HuH-7.5 (cell line): ENCODE data around the gene ZNF593OS.

Experiments used
- DNase-seq: peaks from one replicate; pipeline ENCODE4 v3.0.0; 2011; ENCODE audit warnings: low spot score

ZNF593OS gene

DNA sequence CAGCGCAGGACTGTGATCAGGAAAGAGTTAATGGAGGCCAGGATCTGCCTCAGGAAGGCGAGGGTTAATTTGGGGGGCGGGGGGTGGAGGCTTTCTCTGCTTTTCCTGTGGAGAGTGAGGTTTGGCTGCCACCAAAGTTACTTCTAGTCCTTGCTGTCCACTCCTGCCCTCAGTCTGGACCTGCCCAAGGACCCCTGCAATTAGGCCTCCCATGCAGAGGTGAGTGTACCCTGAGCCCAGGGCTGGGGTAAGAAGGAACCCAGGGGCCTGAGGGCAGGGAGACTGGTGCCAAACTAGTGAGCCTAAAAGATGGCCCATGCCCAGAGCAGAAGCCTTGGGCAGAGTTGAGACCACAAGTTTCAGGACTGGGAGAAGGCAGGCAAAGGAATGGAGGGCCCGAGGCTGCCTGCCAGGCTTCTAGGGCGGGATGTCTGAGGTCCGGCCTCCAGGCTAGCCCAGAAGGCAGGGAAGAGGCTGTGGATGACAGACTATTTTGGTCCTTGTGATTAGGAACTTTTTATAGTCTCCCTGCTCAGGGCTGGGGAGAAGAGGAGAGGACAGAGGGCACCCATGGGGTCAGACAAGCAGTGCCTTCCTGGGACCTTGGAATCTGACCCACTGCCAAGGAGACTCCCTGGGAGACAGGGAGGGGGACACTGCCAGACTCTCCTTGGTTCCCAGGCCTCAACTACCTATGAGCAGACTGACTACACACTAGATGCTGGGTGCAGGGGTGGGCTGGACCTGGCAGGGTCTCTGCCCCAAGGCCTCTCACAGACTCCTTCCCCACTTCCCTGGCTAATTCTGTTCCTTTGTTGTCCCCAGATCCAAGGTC, 12.5 kb downstream of the ZNF593OS start, which contains the start of gene FAM110D:
Gene FAM110D, plus strand, starts transcription at position 172 of the 835 bp plus-strand sequence. CDS start 2,213 bp downstream, outside the sequence.
- DNase-seq = no peak

DNA sequence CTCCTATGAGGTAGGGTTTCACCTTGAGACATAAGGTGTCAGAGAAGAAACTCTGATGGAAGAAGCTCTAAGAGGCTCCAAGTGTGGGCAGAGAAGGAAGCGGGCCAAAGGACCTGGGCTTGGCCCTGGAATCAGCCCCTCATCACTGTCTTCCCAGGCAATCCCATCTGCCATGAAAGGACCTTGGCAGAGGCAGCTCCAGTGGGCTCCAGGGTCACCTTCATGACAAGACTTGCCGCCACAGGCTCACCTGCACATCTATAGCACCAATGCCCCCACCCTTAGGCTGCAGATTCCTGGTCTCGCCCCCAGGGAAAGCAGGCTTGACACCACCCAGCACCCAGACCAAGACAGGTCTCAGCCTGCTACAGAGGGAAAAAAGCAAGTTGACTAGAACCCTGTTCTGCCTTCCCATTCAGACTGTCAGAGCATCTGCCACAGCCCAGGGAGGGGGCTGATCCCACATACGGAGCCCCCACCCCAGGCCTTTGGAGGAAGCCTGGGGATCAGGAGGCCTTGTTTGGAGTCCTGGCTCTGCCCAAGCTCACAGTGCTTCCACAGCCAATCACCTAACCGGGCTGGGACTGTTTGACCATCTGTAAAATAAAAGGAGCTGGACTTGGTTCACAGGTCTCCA, 13.2 kb downstream of the ZNF593OS start:
- DNase-seq = no peak

DNA sequence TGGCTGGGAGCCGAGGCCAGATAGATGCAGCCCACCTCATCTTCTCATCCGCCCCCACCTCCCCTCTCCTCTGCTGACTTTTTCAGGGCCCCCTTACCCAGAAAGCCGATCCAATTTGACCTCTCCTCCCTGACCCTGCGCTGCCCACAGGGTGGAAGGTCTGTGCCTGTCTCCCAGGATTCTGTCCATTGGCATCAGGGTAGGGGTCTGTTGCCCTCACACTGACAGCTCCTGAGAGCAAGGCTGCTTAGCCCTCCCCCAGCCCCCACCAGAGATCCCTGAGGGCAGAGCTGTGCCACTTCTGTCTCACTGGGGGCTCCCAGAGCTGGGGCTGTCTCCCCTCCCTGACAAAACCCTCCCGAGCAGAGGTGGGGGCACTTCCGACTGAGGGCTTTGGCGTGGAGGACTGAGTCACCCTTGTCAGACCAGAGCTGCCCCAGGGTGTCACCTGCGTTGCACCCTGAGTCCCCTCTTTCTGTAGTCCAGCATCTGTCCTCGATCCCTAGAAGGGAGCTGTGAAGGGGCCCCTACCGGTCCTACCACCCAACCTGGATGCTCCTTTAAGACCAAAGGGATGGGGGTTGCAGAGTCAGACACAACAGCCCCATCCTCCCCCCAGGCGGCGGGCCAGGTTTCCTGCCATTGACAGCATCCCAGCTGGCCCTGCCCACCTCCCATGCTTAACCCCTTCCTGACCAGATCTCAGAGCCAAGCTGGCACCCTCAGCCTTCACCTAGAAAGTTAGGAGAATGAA, 15.2 kb downstream of the ZNF593OS start:
- no peak for DNase-seq

DNA sequence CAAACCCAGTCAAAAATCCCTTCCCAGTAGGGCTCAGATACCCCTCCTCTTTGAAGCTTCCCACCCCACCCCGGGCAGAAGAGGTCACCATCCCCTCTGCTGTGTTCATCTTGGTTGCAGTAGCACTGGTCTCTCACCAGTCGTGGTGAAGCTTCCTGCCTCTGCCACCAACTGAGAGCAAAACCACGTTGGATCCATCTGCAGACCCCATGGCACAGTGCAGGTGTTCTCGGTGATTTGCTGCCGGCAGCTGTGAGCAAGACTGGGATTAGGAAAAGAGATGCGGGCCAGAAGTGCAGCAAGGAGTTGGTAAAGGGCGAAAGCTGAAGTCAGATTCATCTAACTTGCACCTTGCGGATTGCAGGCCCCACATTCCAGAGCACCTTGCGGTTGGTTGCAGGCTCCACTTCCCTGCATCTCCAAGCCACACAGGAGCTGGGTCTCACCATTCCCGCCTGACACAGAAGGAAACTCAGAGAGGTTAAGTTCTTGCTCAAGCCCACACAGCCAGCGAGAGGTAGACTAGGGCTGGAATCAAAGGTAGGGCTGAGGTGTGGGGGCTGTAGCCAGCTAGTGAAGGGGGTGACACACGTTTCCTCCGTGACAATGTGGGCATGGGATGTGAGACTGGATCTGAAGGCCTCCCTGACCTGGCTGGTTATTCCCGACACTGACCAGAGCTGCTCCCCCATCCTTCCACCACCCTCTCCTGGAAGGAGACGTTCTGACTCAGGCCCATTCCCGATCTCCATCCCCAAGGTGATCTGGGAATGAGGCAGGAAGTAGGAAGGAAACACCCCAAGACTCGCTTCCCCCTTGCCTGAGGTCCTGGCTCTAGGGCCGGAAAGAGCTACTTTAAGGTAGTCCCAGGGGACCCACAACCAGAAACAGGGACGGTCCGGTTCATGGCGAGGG, 16.0 kb downstream of the ZNF593OS start:
- DNase-seq = no peak

DNA sequence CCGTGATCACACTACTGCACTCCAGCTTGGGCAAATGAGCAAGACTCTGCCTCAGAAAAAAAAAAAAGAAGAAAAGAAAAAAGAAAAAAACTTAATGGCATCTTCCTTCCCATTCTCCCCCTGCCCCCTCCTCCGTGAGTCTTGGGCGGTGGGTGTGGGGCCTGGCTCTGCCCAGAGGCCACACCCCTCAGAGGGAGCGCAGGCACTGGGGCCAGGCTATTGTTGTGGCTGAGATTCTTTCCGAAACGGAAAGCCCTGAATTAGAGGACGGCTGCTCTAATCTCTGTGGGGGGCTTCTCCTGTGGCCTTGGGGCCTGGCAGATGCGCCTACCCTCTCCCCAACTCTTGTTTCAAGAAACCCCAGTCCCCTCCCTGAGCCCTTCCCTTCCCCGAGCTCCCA, 16.9 kb downstream of the ZNF593OS start:
- no peak for DNase-seq

DNA sequence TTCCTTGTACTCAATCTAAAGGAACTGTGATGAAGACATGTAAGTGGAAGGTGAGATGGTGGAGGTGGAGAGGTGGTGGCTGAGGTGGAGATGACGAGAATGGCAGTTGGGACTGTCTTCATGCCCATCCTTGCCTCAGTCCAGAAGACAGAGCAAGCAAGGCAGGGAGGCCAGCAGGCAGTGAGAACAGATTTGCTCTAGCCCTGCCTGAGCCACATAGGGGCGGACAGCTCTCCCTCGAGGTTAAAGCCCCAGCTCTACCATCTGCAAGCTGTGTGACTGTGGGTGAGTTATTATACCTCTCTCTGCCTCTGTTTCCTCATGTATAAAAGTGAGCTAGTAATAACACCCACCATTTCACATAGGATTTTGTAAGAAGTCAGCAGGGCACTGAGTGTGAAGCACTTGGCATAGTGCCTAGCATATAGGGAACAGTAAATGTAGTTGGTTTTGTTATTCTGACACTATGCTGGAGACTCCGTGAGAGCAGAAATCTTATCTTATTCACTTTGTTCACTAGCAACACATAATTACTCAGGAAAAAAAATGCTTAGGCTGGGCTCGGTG, 17.6 kb downstream of the ZNF593OS start:
- no peak for DNase-seq

DNA sequence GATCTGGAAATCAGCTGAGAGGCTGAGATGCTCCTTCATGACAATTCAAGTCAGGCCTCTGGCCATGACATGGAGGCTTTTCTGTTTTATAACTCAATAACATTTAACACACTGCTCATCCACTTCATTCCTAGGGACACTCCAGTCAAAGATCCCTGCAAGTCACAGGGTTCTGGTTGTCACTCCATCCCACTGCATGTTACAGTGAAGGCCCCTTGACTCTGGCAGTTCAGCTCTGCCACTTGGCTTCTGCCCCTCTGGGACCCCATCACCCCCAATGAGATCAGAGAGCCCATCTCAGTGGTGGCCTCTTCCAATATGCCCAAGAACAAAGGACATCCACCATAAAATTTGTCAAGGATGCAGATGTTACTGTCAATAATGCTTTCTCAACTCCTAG, 22.7 kb downstream of the ZNF593OS start:
- DNase-seq = no peak

DNA sequence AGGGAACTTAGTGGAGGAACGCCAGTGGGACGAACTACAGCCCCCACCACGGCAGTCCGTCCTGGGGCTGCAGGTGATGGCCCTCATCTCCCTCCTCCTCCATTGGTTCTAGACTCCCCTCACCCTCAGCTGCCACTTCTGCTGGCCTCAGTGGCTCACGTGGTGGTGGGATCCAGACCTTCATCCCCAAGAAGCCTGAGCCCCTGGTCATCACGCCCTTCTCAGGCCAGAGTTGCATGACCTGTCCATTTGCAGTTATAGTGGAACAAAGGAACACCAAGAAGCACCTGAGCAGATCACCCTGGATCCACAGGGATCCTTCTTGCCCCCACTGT, 25.7 kb downstream of the ZNF593OS start:
- no peak for DNase-seq

DNA sequence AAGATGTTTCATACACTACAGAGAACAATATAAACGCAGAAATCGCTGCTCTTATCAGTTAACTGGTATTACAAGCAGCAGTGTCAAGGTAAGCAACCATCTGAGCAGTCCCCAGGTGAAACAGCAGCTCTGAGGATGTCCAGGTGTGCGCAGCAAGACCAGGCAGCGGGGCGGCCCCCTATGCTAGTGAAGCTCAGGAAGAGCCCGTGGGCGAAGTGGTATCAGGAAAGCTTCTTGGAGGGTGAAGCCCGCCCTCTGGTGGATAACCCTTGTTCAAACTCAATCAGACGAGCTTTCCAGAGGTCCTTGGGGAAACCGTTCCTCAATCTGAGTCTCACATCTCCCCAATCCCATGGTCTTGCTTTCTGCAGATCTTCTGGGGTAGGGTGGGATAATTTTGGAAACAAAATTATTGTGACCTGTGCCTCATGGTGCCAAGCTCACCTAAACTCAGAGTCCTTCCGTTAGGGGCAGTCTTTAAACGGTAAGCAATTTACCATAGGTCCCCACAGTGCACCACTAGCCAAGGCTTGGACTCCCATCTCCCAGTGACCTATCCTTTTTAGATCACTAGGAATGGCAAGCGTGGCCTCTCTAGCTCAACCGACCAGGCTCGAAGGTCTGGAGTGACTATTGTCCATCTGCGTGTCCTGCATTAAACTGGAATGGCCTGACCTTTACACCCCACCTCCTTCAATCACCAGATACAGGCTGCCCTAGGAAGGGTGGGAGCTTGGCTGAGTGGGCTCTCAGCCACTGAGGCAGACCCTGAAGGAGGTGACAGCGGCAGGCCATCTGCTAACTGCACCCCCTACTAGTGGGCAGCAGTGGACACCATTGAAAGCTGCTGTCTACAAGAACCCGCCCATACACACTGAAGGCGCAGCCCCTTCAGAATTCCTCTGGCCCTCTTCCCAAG, 26.3 kb downstream of the ZNF593OS start:
- peak; percentile 45 for DNase-seq

DNA sequence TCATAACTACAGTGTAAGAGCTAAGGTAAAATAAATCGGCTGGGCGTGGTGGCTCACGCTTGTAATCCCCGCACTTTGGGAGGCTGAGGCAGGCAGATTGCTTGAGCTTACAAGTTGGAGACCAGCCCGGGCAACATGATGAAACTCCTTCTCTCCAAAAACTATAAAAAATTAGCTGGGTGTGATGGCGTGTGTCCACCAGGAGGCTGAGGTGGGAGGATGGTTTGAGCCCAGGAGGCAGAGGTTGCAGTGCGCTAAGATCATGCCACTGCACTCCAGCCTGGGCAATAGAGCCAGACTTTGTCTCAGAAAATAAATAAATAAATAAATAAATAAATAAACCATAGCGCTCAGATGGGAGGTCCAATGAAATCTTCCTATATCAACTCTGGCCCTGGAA, 29.5 kb downstream of the ZNF593OS start:
- DNase-seq = no peak

DNA sequence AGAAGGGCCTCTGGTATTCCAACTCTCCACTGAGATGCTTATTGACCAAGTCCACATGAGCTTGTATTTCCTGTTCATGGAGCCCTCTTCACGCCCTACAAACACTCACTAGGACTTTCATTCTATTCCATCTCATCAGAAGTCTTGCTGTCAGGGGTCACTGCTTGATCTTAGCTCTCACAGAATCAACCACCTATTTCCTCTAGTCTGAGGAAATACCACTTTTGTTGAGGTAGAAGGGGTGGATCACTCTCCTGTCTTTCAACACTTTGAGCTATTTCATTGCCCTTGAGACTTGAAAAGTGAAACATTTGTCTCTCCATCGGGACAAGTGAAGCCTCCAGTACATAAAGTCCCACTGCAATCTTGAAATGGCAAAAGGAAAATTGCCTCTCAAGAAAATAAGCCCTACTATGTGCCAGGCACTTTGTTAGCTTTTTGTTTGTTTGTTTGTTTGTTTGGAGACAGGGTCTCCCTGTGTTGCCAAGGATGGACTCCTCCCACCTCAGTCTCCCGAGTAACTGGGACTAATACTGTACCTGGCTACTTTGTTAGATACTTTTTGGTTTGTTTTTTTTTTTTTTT, 32.6 kb downstream of the ZNF593OS start:
- DNase-seq = no peak

DNA sequence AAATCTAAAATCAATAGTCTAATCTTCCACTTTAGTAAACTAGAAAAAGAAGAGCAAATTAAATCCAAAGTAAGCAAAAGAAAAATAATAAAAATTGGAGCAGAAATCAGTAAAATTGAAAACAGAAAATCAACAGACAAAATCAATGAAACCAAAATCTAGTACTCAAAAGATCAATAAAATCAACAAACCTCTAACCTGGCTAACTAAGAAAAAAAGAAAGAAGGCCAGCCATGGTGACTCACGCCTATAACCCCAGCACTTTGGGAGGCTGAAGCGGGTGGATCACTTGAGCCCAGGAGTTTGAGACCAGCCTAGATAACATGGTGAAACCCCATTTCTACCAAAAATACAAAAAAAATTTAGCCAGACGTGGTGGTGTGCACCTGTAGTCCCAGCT, 37.2 kb downstream of the ZNF593OS start:
- no peak for DNase-seq

DNA sequence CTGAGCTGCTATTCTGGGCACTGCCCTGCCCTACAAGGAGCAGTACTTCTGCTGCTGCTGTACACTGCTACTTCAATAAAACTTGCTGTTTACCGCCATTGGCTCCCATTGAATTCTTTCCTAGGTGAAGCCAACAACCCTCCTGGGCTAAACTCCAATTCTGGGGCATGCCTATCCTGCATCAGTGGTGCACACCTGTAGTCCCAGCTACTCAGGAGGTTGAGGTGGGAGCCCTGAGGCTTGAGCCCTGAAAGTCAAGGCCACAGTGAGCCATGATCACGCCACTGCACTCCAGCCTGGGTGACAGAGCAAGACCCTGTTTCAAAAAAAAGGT, 38.8 kb downstream of the ZNF593OS start:
- DNase-seq = no peak

DNA sequence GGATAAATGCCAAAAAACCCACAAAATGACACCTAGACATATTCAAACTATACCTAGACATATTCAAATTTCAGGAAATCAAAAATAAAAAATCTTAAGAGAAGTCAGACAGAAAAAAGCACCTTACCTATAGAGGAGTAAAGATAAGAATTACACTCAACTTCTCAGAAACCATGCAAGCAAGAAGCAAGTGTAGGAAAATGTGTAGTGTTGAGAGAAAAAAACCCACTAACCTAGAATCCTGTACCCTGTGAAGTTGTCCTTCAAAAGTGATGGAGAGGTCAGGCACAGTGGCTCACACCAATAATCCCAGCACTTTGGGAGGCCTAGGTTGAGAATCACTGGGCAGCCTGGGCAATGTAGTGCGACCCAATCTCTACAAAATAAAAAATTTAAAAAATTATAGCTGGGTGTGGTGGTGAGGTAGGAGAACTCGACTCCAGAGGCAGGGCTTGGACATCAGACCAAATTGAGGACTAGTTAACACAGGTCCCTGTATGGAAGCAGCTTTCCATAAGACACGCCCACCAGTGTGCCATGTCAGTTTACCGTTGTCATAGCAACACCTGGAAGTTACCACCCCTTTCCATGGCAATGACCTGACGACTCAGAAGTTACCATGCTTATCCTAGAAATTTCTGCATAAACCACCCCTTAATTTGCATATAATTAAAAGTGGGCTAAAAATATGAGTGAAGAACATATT, 39.4 kb downstream of the ZNF593OS start:
- no peak for DNase-seq

DNA sequence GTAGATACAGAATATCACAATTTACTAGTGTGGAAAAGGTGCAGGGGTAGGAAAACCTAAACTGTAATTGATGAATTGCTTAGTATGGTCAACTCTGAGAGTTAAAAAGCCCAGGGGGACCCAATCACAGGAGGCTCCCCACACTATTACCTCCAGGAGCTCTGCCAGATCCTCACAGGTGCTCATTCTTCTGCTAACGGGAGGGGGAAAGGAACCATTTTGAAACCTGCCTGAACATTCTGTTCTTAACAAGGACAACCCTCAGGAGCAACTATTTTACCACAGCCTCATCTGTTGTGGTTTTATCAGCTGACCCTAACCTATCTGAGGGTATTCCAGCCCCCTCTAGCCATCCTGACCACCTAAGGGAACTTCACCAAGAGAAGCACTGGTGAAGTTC, 40.9 kb downstream of the ZNF593OS start:
- no peak for DNase-seq

DNA sequence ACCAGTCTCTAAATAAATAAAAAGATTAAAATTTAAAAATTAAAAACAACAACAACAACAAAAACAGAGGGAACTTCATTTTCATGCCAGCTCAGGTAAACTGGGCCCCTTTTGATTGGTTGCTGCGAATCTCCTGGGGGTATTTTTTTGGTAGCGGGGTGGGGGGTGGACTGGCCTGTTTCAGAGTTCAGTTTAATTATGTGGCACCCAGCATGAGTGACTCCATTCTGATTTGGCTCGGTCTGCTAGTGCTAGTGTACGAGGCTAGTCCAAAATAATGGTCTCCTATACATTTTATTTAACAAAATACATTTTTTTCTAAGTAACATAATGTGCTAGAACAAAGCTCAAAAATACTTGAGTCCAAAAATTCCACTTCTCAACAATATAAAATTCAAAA, 41.9 kb downstream of the ZNF593OS start:
- DNase-seq = no peak

DNA sequence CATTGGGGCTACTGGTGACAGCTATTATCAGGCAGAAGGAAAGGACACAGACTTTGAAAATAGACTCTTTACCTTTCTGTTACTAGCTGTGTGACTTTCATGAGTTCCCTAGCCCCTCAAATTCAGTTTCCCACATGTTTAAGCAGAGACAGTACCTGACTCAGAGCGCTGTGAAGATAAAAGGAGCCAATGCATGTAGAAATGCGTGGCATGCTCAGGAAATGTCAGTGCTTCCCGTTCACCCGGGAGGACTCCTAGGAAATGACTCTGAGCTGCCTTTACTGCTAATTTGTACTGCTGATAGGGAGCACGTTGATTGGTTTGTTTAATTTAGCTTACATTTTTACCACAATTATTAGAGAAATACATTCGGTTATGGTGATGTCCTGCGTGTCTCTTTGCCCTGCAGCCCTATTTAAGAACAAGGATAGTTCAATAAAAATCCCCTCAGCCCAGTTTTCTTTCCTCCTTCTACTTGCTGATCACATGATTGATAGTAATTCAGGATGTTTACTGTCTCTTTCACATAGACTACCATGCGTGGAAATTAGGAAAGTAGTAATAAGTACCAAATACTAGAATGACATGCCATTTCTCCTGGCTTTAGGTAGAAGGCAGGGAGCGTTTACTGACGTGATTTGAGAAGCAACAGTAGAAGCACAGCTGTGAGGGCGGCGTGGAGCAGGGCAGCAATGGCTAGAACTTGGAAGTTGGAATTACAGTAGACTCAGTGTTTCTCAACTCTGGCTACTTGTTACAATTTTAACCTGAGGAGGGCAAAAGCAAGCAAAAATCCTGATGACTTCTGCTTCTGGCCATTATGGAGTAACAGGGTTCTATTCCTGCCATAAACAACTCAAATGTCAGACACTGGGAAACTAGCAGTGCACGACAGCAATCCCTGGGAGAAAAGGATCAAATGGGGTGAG, 44.1 kb downstream of the ZNF593OS start:
- no peak for DNase-seq

DNA sequence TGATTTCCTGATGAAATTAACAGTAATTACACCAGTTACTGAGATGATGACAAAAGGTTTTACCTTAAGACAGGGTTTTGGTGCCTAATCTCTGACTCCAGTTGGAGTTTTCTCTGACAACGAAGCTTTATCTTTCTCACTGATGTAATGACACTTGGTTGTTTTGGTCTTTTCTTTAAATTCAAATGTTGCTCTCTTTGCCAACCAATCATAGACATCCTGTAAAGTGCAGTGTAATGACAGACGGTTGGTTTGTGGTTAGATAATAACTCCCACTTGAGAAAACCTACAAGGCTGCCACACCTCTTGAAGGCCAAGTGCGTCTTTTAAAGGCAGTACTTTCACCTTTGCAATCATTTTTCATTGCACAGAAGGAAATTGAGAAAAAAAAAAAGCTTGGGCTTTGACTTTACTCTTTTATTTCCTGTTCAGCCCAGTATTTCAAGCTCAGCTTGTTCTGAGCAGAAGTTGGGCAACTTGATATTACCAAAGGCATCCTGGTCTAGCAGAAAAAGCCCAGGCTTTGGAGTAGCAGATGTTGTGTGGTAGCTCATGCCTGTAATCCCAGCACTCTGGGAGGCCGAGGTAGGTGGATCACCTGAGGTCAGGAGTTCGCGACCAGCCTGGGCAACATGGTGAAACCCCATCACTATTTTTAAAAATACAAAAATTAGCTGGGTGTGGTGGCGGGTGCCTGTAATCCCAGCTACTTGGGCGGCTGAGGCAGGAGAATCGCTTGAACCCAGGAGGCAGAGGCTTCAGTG, 45.1 kb downstream of the ZNF593OS start:
- no peak for DNase-seq
